ENCODE data around the gene GPR45. TPM values are rescaled to one million over a fixed set of nuclear protein-coding genes. Genes with fewer than 3 reads are reported as not detected.

The GPR45 gene
- total and polyA plus RNA-seq, 2 of the 13 experiments (the other 11 are each of a cell fraction or from before 2014, with no cell fraction given) = not detected

DNA sequence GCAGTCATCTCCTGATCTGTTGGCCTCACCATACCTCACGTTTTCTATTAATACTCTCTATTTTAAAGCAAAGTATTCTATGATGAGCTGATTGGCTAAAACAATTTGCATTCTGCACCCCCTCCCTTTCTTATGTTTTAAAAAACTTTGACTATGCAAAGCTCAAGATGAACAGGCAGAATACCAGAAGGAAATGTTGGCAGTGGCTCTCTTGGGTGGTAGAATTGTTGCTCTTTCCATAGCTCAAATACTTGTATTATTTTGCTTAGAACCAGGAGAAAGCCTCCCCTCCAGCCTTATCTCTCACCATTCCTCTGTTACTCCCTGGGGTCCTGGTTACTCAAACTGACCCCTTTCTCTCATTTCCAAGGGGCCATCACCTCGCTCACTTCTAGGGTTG lies 14.4 kb downstream of the GPR45 start:
- Histone ChIP-seq H3K4me1 (ENCODE audit: insufficient read depth, low read length) (no peaks in the 10 kb centered on the region), H4K20me1 (ENCODE audit: insufficient read depth, low read length) (no peaks in the 10 kb centered on the region), H2AFZ (ENCODE audit: low read length) (no peak overlapping the region), H3K27ac (ENCODE audit: extremely low read length, insufficient read depth, low read length) (no peak overlapping the region), H3K9me3 (ENCODE audit: low read length) (no peaks in the 10 kb centered on the region), H3K4me3 (replicated peaks in 1 of 3; ENCODE audit: insufficient read depth in 1 of 3, low read depth in 2 of 3, low read length in 3 of 3) (no peak overlapping the region), H3K9ac (ENCODE audit: insufficient read depth, low read depth, low read length) (no peak overlapping the region), H3K79me2 (ENCODE audit: insufficient read depth, low read length) (no peaks in the 10 kb centered on the region), H3K36me3 (replicated peaks in 1 of 2; ENCODE audit: control insufficient read depth in 1 of 2, insufficient read depth in 2 of 2, low read length in 2 of 2) (no peaks in the 10 kb centered on the region), H3K27me3 (ENCODE audit: control insufficient read depth in 1 of 2, insufficient read depth in 2 of 2, low read length in 2 of 2) (no peaks in the 10 kb centered on the region), H3K4me2 (ENCODE audit: low read depth, low read length) (no peak overlapping the region)
- ChIA-PET CTCF (ENCODE audit: low intra/inter-chr PET ratio, low total read pairs) (no interaction called here), POLR2A (no interaction called here)
- DNase-seq (ENCODE audit: low spot score) (no peak), ATAC-seq (no peak), FAIRE-seq (no peak)
- intact Hi-C loops (cut with micrococcal nuclease; ENCODE audit: unreplicated experiment) (no loop called here), in situ Hi-C loops (cut with HindIII; ENCODE audit: extremely low pct_ligation_motif_present, low pct_unique_long_range_greater_than_20kb) (no loop called here)
- 31% methylated on average over 2 of the region's 2 CpGs for WGBS (ENCODE audit: low lambda C conversion rate)
- TF ChIP-seq, protein P1, sequence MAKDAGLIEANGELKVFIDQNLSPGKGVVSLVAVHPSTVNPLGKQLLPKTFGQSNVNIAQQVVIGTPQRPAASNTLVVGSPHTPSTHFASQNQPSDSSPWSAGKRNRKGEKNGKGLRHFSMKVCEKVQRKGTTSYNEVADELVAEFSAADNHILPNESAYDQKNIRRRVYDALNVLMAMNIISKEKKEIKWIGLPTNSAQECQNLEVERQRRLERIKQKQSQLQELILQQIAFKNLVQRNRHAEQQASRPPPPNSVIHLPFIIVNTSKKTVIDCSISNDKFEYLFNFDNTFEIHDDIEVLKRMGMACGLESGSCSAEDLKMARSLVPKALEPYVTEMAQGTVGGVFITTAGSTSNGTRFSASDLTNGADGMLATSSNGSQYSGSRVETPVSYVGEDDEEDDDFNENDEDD (CRISPR knock-in tag; IDR thresholded peaks at IDR 0.05; ENCODE audit: borderline replicate concordance) = no peak
- no peak for TF ChIP-seq GZF1 (CRISPR knock-in tag; IDR thresholded peaks at IDR 0.05)
- TF ChIP-seq, protein P2, sequence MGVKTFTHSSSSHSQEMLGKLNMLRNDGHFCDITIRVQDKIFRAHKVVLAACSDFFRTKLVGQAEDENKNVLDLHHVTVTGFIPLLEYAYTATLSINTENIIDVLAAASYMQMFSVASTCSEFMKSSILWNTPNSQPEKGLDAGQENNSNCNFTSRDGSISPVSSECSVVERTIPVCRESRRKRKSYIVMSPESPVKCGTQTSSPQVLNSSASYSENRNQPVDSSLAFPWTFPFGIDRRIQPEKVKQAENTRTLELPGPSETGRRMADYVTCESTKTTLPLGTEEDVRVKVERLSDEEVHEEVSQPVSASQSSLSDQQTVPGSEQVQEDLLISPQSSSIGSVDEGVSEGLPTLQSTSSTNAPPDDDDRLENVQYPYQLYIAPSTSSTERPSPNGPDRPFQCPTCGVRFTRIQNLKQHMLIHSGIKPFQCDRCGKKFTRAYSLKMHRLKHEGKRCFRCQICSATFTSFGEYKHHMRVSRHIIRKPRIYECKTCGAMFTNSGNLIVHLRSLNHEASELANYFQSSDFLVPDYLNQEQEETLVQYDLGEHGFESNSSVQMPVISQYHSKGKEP (CRISPR knock-in tag; IDR thresholded peaks at IDR 0.05) = no peak
- no peak for TF ChIP-seq JUND (CRISPR knock-in tag; IDR thresholded peaks at IDR 0.05)
- no peak for TF ChIP-seq HIVEP1 (CRISPR knock-in tag; IDR thresholded peaks at IDR 0.05)
- TF ChIP-seq PHF8 (CRISPR knock-in tag; IDR thresholded peaks at IDR 0.05) = no peak
- no peak for TF ChIP-seq ISX (CRISPR knock-in tag; conservative IDR thresholded peaks at IDR 0.05)
- TF ChIP-seq ZNF615 (CRISPR knock-in tag; IDR thresholded peaks at IDR 0.05; ENCODE audit: borderline replicate concordance) = no peak
- no peak for TF ChIP-seq ZMYM3 (CRISPR knock-in tag; IDR thresholded peaks at IDR 0.05)
- TF ChIP-seq, protein P3, sequence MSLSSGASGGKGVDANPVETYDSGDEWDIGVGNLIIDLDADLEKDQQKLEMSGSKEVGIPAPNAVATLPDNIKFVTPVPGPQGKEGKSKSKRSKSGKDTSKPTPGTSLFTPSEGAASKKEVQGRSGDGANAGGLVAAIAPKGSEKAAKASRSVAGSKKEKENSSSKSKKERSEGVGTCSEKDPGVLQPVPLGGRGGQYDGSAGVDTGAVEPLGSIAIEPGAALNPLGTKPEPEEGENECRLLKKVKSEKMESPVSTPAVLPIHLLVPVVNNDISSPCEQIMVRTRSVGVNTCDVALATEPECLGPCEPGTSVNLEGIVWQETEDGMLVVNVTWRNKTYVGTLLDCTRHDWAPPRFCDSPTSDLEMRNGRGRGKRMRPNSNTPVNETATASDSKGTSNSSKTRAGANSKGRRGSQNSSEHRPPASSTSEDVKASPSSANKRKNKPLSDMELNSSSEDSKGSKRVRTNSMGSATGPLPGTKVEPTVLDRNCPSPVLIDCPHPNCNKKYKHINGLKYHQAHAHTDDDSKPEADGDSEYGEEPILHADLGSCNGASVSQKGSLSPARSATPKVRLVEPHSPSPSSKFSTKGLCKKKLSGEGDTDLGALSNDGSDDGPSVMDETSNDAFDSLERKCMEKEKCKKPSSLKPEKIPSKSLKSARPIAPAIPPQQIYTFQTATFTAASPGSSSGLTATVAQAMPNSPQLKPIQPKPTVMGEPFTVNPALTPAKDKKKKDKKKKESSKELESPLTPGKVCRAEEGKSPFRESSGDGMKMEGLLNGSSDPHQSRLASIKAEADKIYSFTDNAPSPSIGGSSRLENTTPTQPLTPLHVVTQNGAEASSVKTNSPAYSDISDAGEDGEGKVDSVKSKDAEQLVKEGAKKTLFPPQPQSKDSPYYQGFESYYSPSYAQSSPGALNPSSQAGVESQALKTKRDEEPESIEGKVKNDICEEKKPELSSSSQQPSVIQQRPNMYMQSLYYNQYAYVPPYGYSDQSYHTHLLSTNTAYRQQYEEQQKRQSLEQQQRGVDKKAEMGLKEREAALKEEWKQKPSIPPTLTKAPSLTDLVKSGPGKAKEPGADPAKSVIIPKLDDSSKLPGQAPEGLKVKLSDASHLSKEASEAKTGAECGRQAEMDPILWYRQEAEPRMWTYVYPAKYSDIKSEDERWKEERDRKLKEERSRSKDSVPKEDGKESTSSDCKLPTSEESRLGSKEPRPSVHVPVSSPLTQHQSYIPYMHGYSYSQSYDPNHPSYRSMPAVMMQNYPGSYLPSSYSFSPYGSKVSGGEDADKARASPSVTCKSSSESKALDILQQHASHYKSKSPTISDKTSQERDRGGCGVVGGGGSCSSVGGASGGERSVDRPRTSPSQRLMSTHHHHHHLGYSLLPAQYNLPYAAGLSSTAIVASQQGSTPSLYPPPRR (CRISPR knock-in tag; IDR thresholded peaks at IDR 0.05; ENCODE audit: borderline replicate concordance) = no peak
- no peak for TF ChIP-seq ZNF44 (CRISPR knock-in tag; IDR thresholded peaks at IDR 0.05)
- TF ChIP-seq SRSF1 (optimal IDR thresholded peaks at IDR 0.05; ENCODE audit: low read depth, low read length) = no peak
- TF ChIP-seq ZNF232 (CRISPR knock-in tag; IDR thresholded peaks at IDR 0.05; ENCODE audit: borderline replicate concordance) = no peak
- TF ChIP-seq ZNF343 (CRISPR knock-in tag; IDR thresholded peaks at IDR 0.05) = no peak
- TF ChIP-seq NRL (CRISPR knock-in tag; IDR thresholded peaks at IDR 0.05; ENCODE audit: borderline replicate concordance) = no peak
- no TSS peak for BruUV-seq (replicated peaks)
